HG03064 (cell line): ENCODE measurements around the gene LRCH2.

ENCODE experiments used
- ATAC-seq: cut with Tn5 transposase; IDR thresholded peaks from one replicate; pipeline ENCODE4 v1.9.1; 2021; ENCODE audit warnings: low read depth; ENCODE audit not compliant: unreplicated experiment

Gene LRCH2

DNA sequence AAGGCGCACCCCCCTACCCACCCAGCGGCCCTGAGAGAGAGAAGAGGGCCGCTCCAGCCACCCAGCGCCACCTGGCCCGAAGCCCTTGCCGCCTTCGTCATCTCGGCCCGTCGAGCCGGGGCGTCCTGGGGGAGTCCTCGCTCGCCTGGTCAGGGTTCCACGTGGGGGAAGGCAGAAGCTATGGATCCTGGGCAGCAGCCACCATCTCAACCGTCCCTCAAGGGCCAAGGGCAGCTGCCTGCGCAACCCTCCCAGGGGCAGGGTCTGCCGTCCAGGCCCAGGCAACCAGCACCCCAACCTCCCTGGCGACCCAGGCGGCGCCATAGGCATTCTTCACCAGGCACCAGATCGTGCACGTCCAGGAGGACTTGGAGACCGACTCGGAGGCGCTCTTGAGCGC is 165.0 kb downstream of the LRCH2 start:
- no peak for ATAC-seq

DNA sequence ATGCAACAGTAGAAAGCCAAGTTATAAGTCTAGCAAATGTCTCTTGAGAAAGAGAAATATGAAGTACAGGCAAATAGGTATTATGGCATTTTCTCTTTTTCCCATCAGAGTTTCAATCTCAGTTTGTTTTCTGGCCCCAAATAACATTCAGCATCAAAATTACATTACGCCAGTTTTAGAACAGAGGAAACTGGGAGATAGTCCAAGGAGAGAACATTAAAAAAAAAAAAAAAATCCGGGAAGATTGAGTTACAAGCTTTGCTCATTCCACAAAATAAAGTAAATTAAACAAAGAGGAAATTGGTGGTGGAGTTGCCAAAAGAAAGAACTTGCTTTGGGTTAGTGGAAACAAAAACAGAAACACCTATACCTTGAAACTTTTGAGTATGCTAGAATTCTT is 166.1 kb downstream of the LRCH2 start:
- ATAC-seq, result no peak

DNA sequence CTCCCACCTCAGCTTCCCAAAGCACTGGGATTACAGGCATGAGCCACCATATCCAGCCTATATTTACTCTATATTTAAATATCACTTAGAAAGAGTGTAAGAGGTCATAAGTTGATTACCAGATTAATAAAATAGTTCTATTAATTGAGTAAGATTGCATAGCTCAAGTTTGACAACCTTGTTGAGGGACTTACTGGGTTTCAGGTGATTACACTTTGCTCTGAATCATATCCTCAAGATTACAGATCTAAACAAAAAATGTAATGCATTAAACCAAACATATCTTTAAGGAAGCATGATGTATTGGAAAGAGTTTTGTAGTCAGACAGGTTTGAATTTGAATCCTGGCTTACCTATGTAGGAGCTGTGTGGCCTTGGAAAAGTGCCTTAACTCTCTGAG is 168.6 kb downstream of the LRCH2 start:
- no peak for ATAC-seq
